ENCODE measurements around the gene VASH1. TPM values are rescaled to one million over a fixed set of nuclear protein-coding genes. Genes with fewer than 3 reads are reported as not detected.

The VASH1 gene
- polyA plus RNA-seq, 1 donor (not counting 4 experiments of a cell fraction or from before 2014, with no cell fraction given) = 0.12 TPM

- H3K79me2 ChIP-seq (ENCODE audit: control insufficient read depth, insufficient read depth, low read length) = no peaks in the 10 kb centered on the region
- dilution Hi-C loops (cut with MboI; ENCODE audit: extremely low pct_ligation_motif_present, low sequenced_read_pairs) = no loop called here
- FAIRE-seq = no peak
- no peak overlapping the region for H3K4me2 ChIP-seq (ENCODE audit: control insufficient read depth, extremely low read depth, insufficient read depth, low read depth, low read length)
- DNase-seq (ENCODE audit: low read depth, low spot score) = no peak
- no peaks in the 10 kb centered on the region for H3K9me1 ChIP-seq (ENCODE audit: control insufficient read depth, extremely low read depth, insufficient read depth, low read length)
- TF ChIP-seq CTCF (optimal IDR thresholded peaks at IDR 0.05 in 1 of 3, IDR thresholded peaks at IDR 0.05 in 1 of 3, conservative IDR thresholded peaks at IDR 0.05 in 1 of 3; ENCODE audit: extremely low read depth in 1 of 3, insufficient read depth in 2 of 3, low read length in 3 of 3) = no peak
- no peak for TF ChIP-seq EZH2 (IDR thresholded peaks at IDR 0.05; ENCODE audit: low read length)
- H3K4me3 ChIP-seq (ENCODE audit: control insufficient read depth in 2 of 3, extremely low read depth in 1 of 3, insufficient read depth in 2 of 3, low read depth in 1 of 3, low read length in 3 of 3) = no peak overlapping the region
- no peak overlapping the region for H2AFZ ChIP-seq (ENCODE audit: control insufficient read depth, low read length)
- no peaks in the 10 kb centered on the region for H3K4me1 ChIP-seq (ENCODE audit: control insufficient read depth, extremely low read depth, insufficient read depth, low read length)
- no peak overlapping the region for H3K9ac ChIP-seq (ENCODE audit: control insufficient read depth, extremely low read depth, insufficient read depth, low read length)
- H3K9me3 ChIP-seq (ENCODE audit: control insufficient read depth, low read depth, low read length) = no peaks in the 10 kb centered on the region
- no peaks in the 10 kb centered on the region for H4K20me1 ChIP-seq (ENCODE audit: control insufficient read depth, extremely low read depth, insufficient read depth, low read length)
- H3K27me3 ChIP-seq (ENCODE audit: control insufficient read depth, extremely low read depth, insufficient read depth, low read length) = no peaks in the 10 kb centered on the region
- H3K27ac ChIP-seq (ENCODE audit: control insufficient read depth, insufficient read depth, low read length) = no peak overlapping the region
- H3K36me3 ChIP-seq (ENCODE audit: control insufficient read depth in 2 of 2, extremely low read depth in 1 of 2, insufficient read depth in 2 of 2, low read length in 2 of 2) = no peaks in the 10 kb centered on the region
Observed at GRCh38 chr14:76714470-76714869, 46.8 kb upstream of the VASH1 start.

GRCh38 chr14:76715101-76715500 lies 46.2 kb upstream of the VASH1 start:
- H3K79me2 ChIP-seq (ENCODE audit: control insufficient read depth, insufficient read depth, low read length) = no peaks in the 10 kb centered on the region
- TF ChIP-seq EZH2 (IDR thresholded peaks at IDR 0.05; ENCODE audit: low read length) = no peak
- no peak for TF ChIP-seq CTCF (optimal IDR thresholded peaks at IDR 0.05 in 1 of 3, IDR thresholded peaks at IDR 0.05 in 1 of 3, conservative IDR thresholded peaks at IDR 0.05 in 1 of 3; ENCODE audit: extremely low read depth in 1 of 3, insufficient read depth in 2 of 3, low read length in 3 of 3)
- DNase-seq (ENCODE audit: low read depth, low spot score) (no peak), FAIRE-seq (no peak)
- H2AFZ ChIP-seq (ENCODE audit: control insufficient read depth, low read length) = no peak overlapping the region
- H3K4me1 ChIP-seq (ENCODE audit: control insufficient read depth, extremely low read depth, insufficient read depth, low read length) = no peaks in the 10 kb centered on the region
- H3K9ac ChIP-seq (ENCODE audit: control insufficient read depth, extremely low read depth, insufficient read depth, low read length) = no peak overlapping the region
- dilution Hi-C loops (cut with MboI; ENCODE audit: extremely low pct_ligation_motif_present, low sequenced_read_pairs) = no loop called here
- no peaks in the 10 kb centered on the region for H4K20me1 ChIP-seq (ENCODE audit: control insufficient read depth, extremely low read depth, insufficient read depth, low read length)
- H3K9me3 ChIP-seq (ENCODE audit: control insufficient read depth, low read depth, low read length) = no peaks in the 10 kb centered on the region
- H3K9me1 ChIP-seq (ENCODE audit: control insufficient read depth, extremely low read depth, insufficient read depth, low read length) = no peaks in the 10 kb centered on the region
- H3K4me2 ChIP-seq (ENCODE audit: control insufficient read depth, extremely low read depth, insufficient read depth, low read depth, low read length) = no peak overlapping the region
- H3K27me3 ChIP-seq (ENCODE audit: control insufficient read depth, extremely low read depth, insufficient read depth, low read length) = no peaks in the 10 kb centered on the region
- no peak overlapping the region for H3K4me3 ChIP-seq (ENCODE audit: control insufficient read depth in 2 of 3, extremely low read depth in 1 of 3, insufficient read depth in 2 of 3, low read depth in 1 of 3, low read length in 3 of 3)
- H3K27ac ChIP-seq (ENCODE audit: control insufficient read depth, insufficient read depth, low read length) = no peak overlapping the region
- no peaks in the 10 kb centered on the region for H3K36me3 ChIP-seq (ENCODE audit: control insufficient read depth in 2 of 2, extremely low read depth in 1 of 2, insufficient read depth in 2 of 2, low read length in 2 of 2)

Data from keratinocyte (primary cell).